Vagina (tissue), 2 donors: Measurements from ENCODE around the gene ACTN3. TPM values are rescaled to one million over a fixed set of nuclear protein-coding genes. Genes with fewer than 3 reads are reported as not detected.

Experiments
- DNase-seq, 2 donors: peaks; one replicate each; pipeline ENCODE4 v3.0.0-alpha.2; 2017; ENCODE audit errors: extremely low spot score in 2 of 2
- H3K27ac ChIP-seq: fragments of 200-600 bp; sonication (generic); one replicate; pipeline ENCODE4 v1.5.1; 2019
- H3K27me3 ChIP-seq: fragments of 200-600 bp; sonication (generic); one replicate; pipeline ENCODE4 v1.5.1; 2019
- H3K36me3 ChIP-seq, 2 donors: fragments of 200-600 bp; sonication (generic); one replicate each; pipeline ENCODE4 v1.5.1; 2017 to 2019
- H3K4me1 ChIP-seq: fragments of 200-600 bp; sonication (generic); one replicate; pipeline ENCODE4 v1.5.1; 2019
- H3K4me3 ChIP-seq, 2 donors: fragments of 200-600 bp; sonication (generic); 1 replicate in 1 of 2; 2 replicates in 1 of 2; pipeline ENCODE4 v1.5.1; 2016 to 2019
- H3K9me3 ChIP-seq: fragments of 200-600 bp; sonication (generic); one replicate; pipeline ENCODE4 v1.5.1; 2019
- CTCF ChIP-seq, 3 experiments: fragments of 450-650 bp in 2 of 3; fragments of 200-600 bp in 1 of 3; sonication (generic) in 1 of 3; IDR thresholded peaks; one replicate each; pipeline ENCODE4 v1.5.1; 2017 to 2019; ENCODE audit warnings: antibody characterized with exemption in 3 of 3, mild to moderate bottlenecking in 2 of 3, moderate library complexity in 2 of 3
- POLR2A ChIP-seq, 2 donors: fragments of 450-650 bp; IDR thresholded peaks; one replicate each; pipeline ENCODE4 v1.6.1; 2017; ENCODE audit warnings: antibody characterized with exemption in 2 of 2, mild to moderate bottlenecking in 2 of 2, moderate library complexity in 2 of 2
- POLR2AphosphoS5 ChIP-seq, 2 donors: sonication (generic); formaldehyde crosslinking; IDR thresholded peaks; one replicate each; pipeline ENCODE4 v1.9.0; 2017; ENCODE audit warnings: antibody characterized with exemption in 2 of 2, mild to moderate bottlenecking in 2 of 2, low read depth in 1 of 2; ENCODE audit not compliant: insufficient read depth in 1 of 2
- intact Hi-C: fragments of 100-400 bp; cut with DNase I; formaldehyde crosslinking; loops from one replicate; pipeline ENCODE4 v1.15.1; 2023
- total RNA-seq: library from RNA; depleted of rRNA; stranded (reverse); fragments of >200 nt; gene quantifications from one replicate; pipeline ENCODE4 v1.2.3, GENCODE V29; 2016

Gene ACTN3
- total RNA-seq, 1 donor from 2014 or later, result not detected

DNA sequence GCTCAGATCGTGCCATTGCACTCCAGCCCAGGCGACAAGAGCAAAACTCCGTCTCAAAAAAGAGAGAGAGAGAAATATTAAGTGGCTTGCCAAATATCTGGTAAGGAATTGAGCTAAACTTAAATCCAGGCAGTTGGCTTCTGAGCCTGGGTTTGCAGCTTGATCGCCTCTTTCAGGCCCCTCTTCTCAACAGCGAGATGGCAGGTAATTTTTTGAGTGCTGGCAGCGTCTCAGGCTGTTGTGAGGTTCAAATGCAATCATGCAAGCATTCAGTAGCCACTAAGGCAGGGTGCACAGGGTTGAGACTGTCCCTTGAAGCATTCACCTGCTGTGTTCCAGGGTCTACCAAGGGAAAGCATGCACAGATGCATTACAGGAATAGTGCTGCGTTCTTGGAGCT lies 22.4 kb downstream of the ACTN3 start:
- Histone ChIP-seq H3K4me3 (no peak overlapping the region), H3K9me3 (no peaks in the 10 kb centered on the region), H3K4me1 (peaks cover 20% of the 10 kb centered on the region), H3K36me3 (no peaks in the 10 kb centered on the region), H3K27me3 (no peaks in the 10 kb centered on the region), H3K27ac (peak overlapping the region; percentile 62)
- DNase-seq, result peak in 1 of 2 donors; percentile 58
- intact Hi-C loops, result no loop called here
- TF ChIP-seq POLR2A (IDR thresholded peaks at IDR 0.05), result no peak
- no peak for TF ChIP-seq POLR2AphosphoS5 (IDR thresholded peaks at IDR 0.05; ENCODE audit: insufficient read depth in 1 of 2, low read depth in 1 of 2)
- TF ChIP-seq CTCF (IDR thresholded peaks at IDR 0.05), result no peak

DNA sequence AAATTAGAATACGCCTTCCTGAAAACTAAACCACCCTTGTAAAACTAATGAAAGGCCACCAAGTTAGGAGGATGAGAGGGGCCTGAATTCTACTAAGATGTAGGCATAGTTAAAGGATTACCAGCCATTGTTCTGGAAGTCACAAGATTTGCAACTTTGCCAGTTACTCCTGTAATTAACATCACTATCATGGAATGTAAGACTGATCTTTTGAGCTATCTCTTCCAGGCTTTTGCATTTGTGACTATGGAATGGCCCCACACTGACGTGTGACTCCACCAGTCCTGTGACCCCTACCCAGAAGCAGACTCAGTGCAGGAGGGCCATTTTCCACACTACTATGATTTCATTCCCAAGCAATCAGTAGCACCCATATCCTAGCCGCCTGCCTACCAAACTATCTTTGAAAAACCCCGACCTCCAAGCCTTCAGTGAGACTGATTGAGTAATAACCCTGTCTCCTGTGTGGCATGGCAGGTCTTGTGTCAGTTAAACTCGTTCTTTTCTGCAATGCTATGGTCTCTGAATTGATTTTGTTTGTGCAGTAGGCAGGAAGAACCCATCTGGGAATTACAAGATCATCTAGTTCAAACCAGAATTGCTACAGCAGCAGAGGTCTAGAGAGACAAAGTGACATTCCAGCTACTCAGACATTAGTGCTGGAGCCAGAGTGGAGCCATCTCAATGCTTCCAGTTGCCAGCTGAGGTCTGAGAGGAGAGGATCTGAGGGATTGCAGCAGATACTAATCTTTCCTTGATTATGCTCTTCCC lies 23.6 kb downstream of the ACTN3 start:
- no peak overlapping the region for H3K4me3 ChIP-seq
- TF ChIP-seq CTCF (IDR thresholded peaks at IDR 0.05) (no peak), POLR2AphosphoS5 (IDR thresholded peaks at IDR 0.05; ENCODE audit: insufficient read depth in 1 of 2, low read depth in 1 of 2) (no peak), POLR2A (IDR thresholded peaks at IDR 0.05) (no peak)
- intact Hi-C loops, result no loop called here
- no peak overlapping the region for H3K27ac ChIP-seq
- H3K36me3 ChIP-seq, result no peaks in the 10 kb centered on the region
- H3K27me3 ChIP-seq, result no peaks in the 10 kb centered on the region
- no peaks in the 10 kb centered on the region for H3K9me3 ChIP-seq
- no peak for DNase-seq
- H3K4me1 ChIP-seq, result peaks cover 20% of the 10 kb centered on the region

- H3K27me3 ChIP-seq, result no peaks in the 10 kb centered on the region
- DNase-seq, result no peak
- H3K9me3 ChIP-seq, result no peaks in the 10 kb centered on the region
- intact Hi-C loops, result no loop called here
- TF ChIP-seq CTCF (IDR thresholded peaks at IDR 0.05), result no peak
- TF ChIP-seq POLR2A (IDR thresholded peaks at IDR 0.05), result no peak
- no peak for TF ChIP-seq POLR2AphosphoS5 (IDR thresholded peaks at IDR 0.05; ENCODE audit: insufficient read depth in 1 of 2, low read depth in 1 of 2)
- no peak overlapping the region for H3K27ac ChIP-seq
- no peak overlapping the region for H3K4me3 ChIP-seq
- H3K36me3 ChIP-seq, result no peaks in the 10 kb centered on the region
- H3K4me1 ChIP-seq, result peaks cover 20% of the 10 kb centered on the region
These were observed 24.1 kb downstream of the ACTN3 start for GRCh38 chr11:66570850-66571180.

DNA sequence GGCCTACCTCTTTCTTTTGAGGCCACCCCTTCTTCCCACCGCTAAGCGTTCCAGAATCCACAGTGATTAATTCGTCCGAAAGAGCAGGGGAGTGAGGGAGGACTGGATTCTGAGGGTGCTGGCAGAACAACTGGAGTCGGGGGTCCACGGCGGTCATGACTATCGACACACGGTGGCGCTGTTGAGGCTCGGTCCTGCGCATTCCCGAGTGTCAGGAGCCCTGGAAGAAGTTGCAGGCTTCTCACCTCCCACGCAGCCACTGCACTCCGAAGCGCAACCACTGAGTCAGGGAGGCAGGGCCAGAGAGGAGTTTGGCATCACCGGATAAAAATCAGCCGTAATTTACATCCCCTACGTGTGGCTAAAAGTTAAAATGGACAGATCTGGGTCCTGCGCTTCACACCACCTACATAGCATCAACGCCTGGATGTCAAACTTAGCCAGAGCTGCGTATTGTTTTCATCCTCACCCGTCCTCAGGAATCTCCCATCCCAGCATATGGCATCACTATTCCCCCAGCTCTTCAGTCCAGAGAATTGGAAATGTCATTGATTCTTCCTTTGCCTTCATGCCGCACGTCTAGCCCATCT lies 32.4 kb downstream of the ACTN3 start:
- H3K27ac ChIP-seq, result no peak overlapping the region
- H3K4me3 ChIP-seq, result no peak overlapping the region
- no peaks in the 10 kb centered on the region for H3K4me1 ChIP-seq
- intact Hi-C loops, result loop anchor here (1.0 kb wide), 1 partner anchor 99 kb away; no protein-coding TSS in a partner anchor
- DNase-seq, result no peak
- H3K27me3 ChIP-seq, result no peaks in the 10 kb centered on the region
- no peaks in the 10 kb centered on the region for H3K36me3 ChIP-seq
- TF ChIP-seq CTCF (IDR thresholded peaks at IDR 0.05) (peak; percentile 76 to 84 (median 80)), POLR2A (IDR thresholded peaks at IDR 0.05) (no peak), POLR2AphosphoS5 (IDR thresholded peaks at IDR 0.05; ENCODE audit: insufficient read depth in 1 of 2, low read depth in 1 of 2) (peak in 1 of 2 donors; percentile 39)
- H3K9me3 ChIP-seq, result no peaks in the 10 kb centered on the region

- Histone ChIP-seq H3K27me3 (no peaks in the 10 kb centered on the region), H3K9me3 (no peaks in the 10 kb centered on the region)
- intact Hi-C loops, result no loop called here
These were observed 34.1 kb downstream of the ACTN3 start for GRCh38 chr11:66580803-66581202.

More at GRCh38 chr11:66580803-66581202, 34.1 kb downstream of the ACTN3 start:
- no peaks in the 10 kb centered on the region for H3K36me3 ChIP-seq
- no peak for TF ChIP-seq POLR2AphosphoS5 (IDR thresholded peaks at IDR 0.05; ENCODE audit: insufficient read depth in 1 of 2, low read depth in 1 of 2)
- TF ChIP-seq POLR2A (IDR thresholded peaks at IDR 0.05), result no peak
- no peak for TF ChIP-seq CTCF (IDR thresholded peaks at IDR 0.05)
- DNase-seq, result no peak
- no peak overlapping the region for H3K27ac ChIP-seq
- H3K4me3 ChIP-seq, result no peak overlapping the region
- no peaks in the 10 kb centered on the region for H3K4me1 ChIP-seq
